Spleen (tissue), 11 donors: ENCODE results near the gene AQP12A. TPM values are rescaled to one million over a fixed set of nuclear protein-coding genes. Genes with fewer than 3 reads are reported as not detected.
"Not testable (repeated sequence)": the region's sequence is repeated elsewhere in the genome, so short reads cannot be mapped to it uniquely, and the experiment has no call there.

Experiments
- DNase-seq: peaks from one replicate; pipeline ENCODE4 v3.0.0-alpha.2; 2020
- H3K27ac ChIP-seq, 8 donors: fragments of 200-600 bp; sonication (generic) in 7 of 8; 1 replicate in 4 of 8; 2 replicates in 4 of 8; pipeline versions ENCODE4 v1.5.0 to v1.8.0; 2016 to 2021; ENCODE audit warnings: inconsistent platforms in 4 of 8, mild to moderate bottlenecking in 4 of 8, moderate library complexity in 1 of 8
- H3K27me3 ChIP-seq, 7 donors: fragments of 200-600 bp; sonication (generic) in 6 of 7; replicated peaks in 1 of 7; 1 replicate in 4 of 7; 2 replicates in 3 of 7; pipeline versions ENCODE4 v1.5.0 to v1.8.0; 2016 to 2021; ENCODE audit warnings: inconsistent platforms in 3 of 7, mild to moderate bottlenecking in 1 of 7
- H3K36me3 ChIP-seq, 6 donors: fragments of 200-600 bp; sonication (generic) in 5 of 6; 1 replicate in 4 of 6; 2 replicates in 2 of 6; pipeline versions ENCODE4 v1.5.0 to v1.8.0; 2016 to 2021; ENCODE audit warnings: inconsistent platforms in 2 of 6
- H3K4me1 ChIP-seq, 6 donors: fragments of 200-600 bp; sonication (generic) in 5 of 6; 1 replicate in 3 of 6; 2 replicates in 3 of 6; pipeline versions ENCODE4 v1.5.0 to v1.8.0; 2016 to 2021; ENCODE audit warnings: inconsistent platforms in 3 of 6
- H3K4me3 ChIP-seq, 8 donors: fragments of 200-600 bp; sonication (generic) in 7 of 8; 1 replicate in 4 of 8; 2 replicates in 4 of 8; pipeline versions ENCODE4 v1.5.0 to v1.8.0; 2016 to 2021; ENCODE audit warnings: inconsistent platforms in 4 of 8, mild to moderate bottlenecking in 4 of 8, moderate library complexity in 2 of 8
- H3K9me3 ChIP-seq, 8 donors: fragments of 200-600 bp; sonication (generic) in 7 of 8; 1 replicate in 4 of 8; 2 replicates in 4 of 8; pipeline versions ENCODE4 v1.5.0 to v1.8.0; 2016 to 2021; ENCODE audit warnings: inconsistent platforms in 4 of 8
- CTCF ChIP-seq, 11 experiments: fragments of 200-600 bp in 7 of 11; fragments of 450-650 bp in 4 of 11; sonication (generic) in 4 of 11; IDR thresholded peaks in 8 of 11; conservative IDR thresholded peaks in 3 of 11; 1 replicate in 7 of 11; 2 replicates in 4 of 11; pipeline versions ENCODE4 v1.4.0 to v1.8.0; 2016 to 2021; ENCODE audit warnings: antibody characterized with exemption in 11 of 11, inconsistent platforms in 4 of 11, mild to moderate bottlenecking in 1 of 11
- POLR2A ChIP-seq, 3 donors: fragments of 450-650 bp; IDR thresholded peaks; one replicate each; pipeline ENCODE4 v1.5.1; 2017; ENCODE audit warnings: antibody characterized with exemption in 3 of 3, mild to moderate bottlenecking in 1 of 3
- POLR2AphosphoS5 ChIP-seq, 3 donors: sonication (generic); formaldehyde crosslinking; IDR thresholded peaks; one replicate each; pipeline ENCODE4 v1.5.1; 2017; ENCODE audit warnings: antibody characterized with exemption in 3 of 3
- WGBS, 5 donors: extraction: QIAGEN DNeasy Blood & Tissue Kit in 3 of 5; methylation state at CpG; one replicate each; pipeline versions ENCODE4 v1.1.5 to v1.1.7; 2013 to 2018; 5-methylcytosine and 5-hydroxymethylcytosine counted together
- intact Hi-C: fragments of 100-400 bp; cut with DNase I; formaldehyde crosslinking; loops from one replicate; pipeline ENCODE4 v1.15.0; 2023; ENCODE audit warnings: low total_unique reads
- polyA plus RNA-seq, 3 donors: library from polyadenylated mRNA; stranded (reverse); fragments of 200-250 nt; gene quantifications; one replicate each; pipeline ENCODE4 v1.2.1, GENCODE V29; 2013
- total RNA-seq, 7 donors: library from RNA; depleted of rRNA in 3 of 7; stranded (reverse); fragments of >200 nt in 3 of 7; fragmentation: NEBNext Ultra II Directional in 4 of 7; extraction: Animal tissue kit (Norgen Biotek cat#: 25700) in 4 of 7; gene quantifications; one replicate each; pipeline versions ENCODE4 v1.1.0 to v1.2.1, GENCODE V29; 2016 to 2021
- donor health status: healthy with polysubstance abuse.
- donor health status: DM: no; HTN: no; CAD: no; lungs with moderate emphysema.
- donor health status: DM: no; HTN: no; CAD: no.
- donor health status: Bipolar disorder and iron deficiency.
- donor health status: healthy.
- donor health status: DM: no; HTN: no; CAD: no.
- donor health status: DM: yes; HTN: yes; CAD: no.

The AQP12A gene
- total and polyA plus RNA-seq, 10 donors: 1.6 to 1.8 TPM; not detected in 8

GRCh38 chr2:240672076-240672700 is 19.5 kb upstream of the AQP12A start:
- 30 to 65% (median 56%) methylated on average over 31 to 46 of the region's 46 CpGs for WGBS, 5 donors
- H3K4me1 ChIP-seq: peaks cover 0 to 8% (median 0%) of the 10 kb centered on the region in 6 donors

GRCh38 chr2:240672701-240673190 is 18.9 kb upstream of the AQP12A start:
- 0 to 30% (median 11%) methylated on average over 2 to 55 of the region's 55 CpGs for WGBS, 5 donors
- peaks cover 0 to 8% (median 0%) of the 10 kb centered on the region in 6 donors for H3K4me1 ChIP-seq
- H3K27ac ChIP-seq: no peak overlapping the region
- H3K4me3 ChIP-seq: no peak overlapping the region
- intact Hi-C loops: no loop called here
- H3K9me3 ChIP-seq: no peaks in the 10 kb centered on the region
- H3K36me3 ChIP-seq: no peaks in the 10 kb centered on the region
- no peak for DNase-seq
- H3K27me3 ChIP-seq: peaks cover 0 to 35% (median 17%) of the 10 kb centered on the region in 7 donors
- TF ChIP-seq POLR2AphosphoS5 (IDR thresholded peaks at IDR 0.05) (no peak), CTCF (IDR thresholded peaks at IDR 0.05 in 8 of 11, conservative IDR thresholded peaks at IDR 0.05 in 3 of 11) (no peak)

More at GRCh38 chr2:240672076-240672700, 19.5 kb upstream of the AQP12A start:
- DNase-seq: no peak
- Histone ChIP-seq H3K4me3 (no peak overlapping the region), H3K36me3 (no peaks in the 10 kb centered on the region), H3K27me3 (peaks cover 0 to 39% (median 17%) of the 10 kb centered on the region in 7 donors), H3K9me3 (no peaks in the 10 kb centered on the region), H3K27ac (no peak overlapping the region)
- intact Hi-C loops: no loop called here
- TF ChIP-seq POLR2AphosphoS5 (IDR thresholded peaks at IDR 0.05): no peak
- no peak for TF ChIP-seq CTCF (IDR thresholded peaks at IDR 0.05 in 8 of 11, conservative IDR thresholded peaks at IDR 0.05 in 3 of 11)
- TF ChIP-seq POLR2A (IDR thresholded peaks at IDR 0.05): no peak

GRCh38 chr2:240674461-240675184 is 17.0 kb upstream of the AQP12A start:
- WGBS, 5 donors: 22 to 43% (median 35%) methylated on average over 7 to 12 of the region's 16 CpGs
- intact Hi-C loops, H3K36me3 ChIP-seq, H3K9me3 ChIP-seq, H3K27ac ChIP-seq, H3K4me1 ChIP-seq, DNase-seq, H3K4me3 ChIP-seq: not testable (repeated sequence)
- H3K27me3 ChIP-seq: peaks cover 0 to 35% (median 17%) of the 10 kb centered on the region in 7 donors

- H3K27ac ChIP-seq, H3K9me3 ChIP-seq, intact Hi-C loops, H3K4me3 ChIP-seq, DNase-seq, H3K36me3 ChIP-seq, H3K4me1 ChIP-seq: not testable (repeated sequence)
- WGBS, 5 donors: no CpG with 5 or more reads among the region's 24 CpGs
- H3K27me3 ChIP-seq: peaks cover 0 to 35% (median 17%) of the 10 kb centered on the region in 7 donors
Measured at GRCh38 chr2:240675345-240675744, 16.3 kb upstream of the AQP12A start.

- intact Hi-C loops, H3K4me3 ChIP-seq, H3K4me1 ChIP-seq, H3K27ac ChIP-seq, DNase-seq, H3K36me3 ChIP-seq, H3K9me3 ChIP-seq: not testable (repeated sequence)
- peaks cover 0 to 18% (median 5%) of the 10 kb centered on the region in 7 donors for H3K27me3 ChIP-seq
- WGBS, 5 donors: 44 to 75% (median 60%) methylated on average over 4 to 6 of the region's 14 CpGs; no CpG with 5 or more reads in 1 of the 5 donors
Measured at GRCh38 chr2:240678043-240678442, 13.6 kb upstream of the AQP12A start.

- H3K4me3 ChIP-seq, DNase-seq, H3K27me3 ChIP-seq, H3K36me3 ChIP-seq, H3K9me3 ChIP-seq, H3K4me1 ChIP-seq, H3K27ac ChIP-seq, intact Hi-C loops: not testable (repeated sequence)
- WGBS, 5 donors: no CpG with 5 or more reads among the region's 19 CpGs
Measured at GRCh38 chr2:240678909-240679308, 12.8 kb upstream of the AQP12A start.

GRCh38 chr2:240680185-240680584 is 11.5 kb upstream of the AQP12A start:
- H3K4me1 ChIP-seq, intact Hi-C loops: not testable (repeated sequence)

GRCh38 chr2:240682431-240683224 is 9.0 kb upstream of the AQP12A start, which contains the start of gene AQP12B:
Gene AQP12B (minus strand): TSS chr2:240682885. CDS start chr2:240682837, 48 bp downstream.
- intact Hi-C loops, H3K4me3 ChIP-seq, H3K9me3 ChIP-seq, H3K4me1 ChIP-seq, H3K27me3 ChIP-seq, H3K27ac ChIP-seq, H3K36me3 ChIP-seq: not testable (repeated sequence)
- WGBS, 5 donors: 81 to 92% (median 84%) methylated on average over 4 to 36 of the region's 37 CpGs
- peak; percentile 80 for DNase-seq

More at GRCh38 chr2:240680185-240680584, 11.5 kb upstream of the AQP12A start:
- not testable (repeated sequence) for H3K4me3 ChIP-seq, H3K9me3 ChIP-seq, DNase-seq, H3K27ac ChIP-seq, H3K36me3 ChIP-seq, H3K27me3 ChIP-seq
- 29 to 50% (median 49%) methylated on average over 2 of the region's 11 CpGs; no CpG with 5 or more reads in 2 of the 5 donors for WGBS, 5 donors
